Subcutaneous abdominal adipose tissue (tissue), 5 donors: ENCODE measurements around the gene SNPH.
A peak's percentile ranks its signal among the peaks of the same experiment; 100 is the strongest.
"Not testable (repeated sequence)": the region's sequence is repeated elsewhere in the genome, so short reads cannot be mapped to it uniquely, and the experiment has no call there.

Source experiments
- H3K27ac ChIP-seq: one replicate; pipeline ENCODE4 v1.7.0; 2013; ENCODE audit warnings: low read depth, mild to moderate bottlenecking, inconsistent platforms, low read length, moderate library complexity
- H3K27me3 ChIP-seq, 5 donors: one replicate each; pipeline ENCODE4 v1.7.0; 2013; ENCODE audit warnings: low read length in 5 of 5, inconsistent platforms in 1 of 5; ENCODE audit not compliant: control insufficient read depth in 5 of 5, insufficient read depth in 4 of 5
- H3K36me3 ChIP-seq, 5 donors: one replicate each; pipeline ENCODE4 v1.7.0; 2013; ENCODE audit warnings: low read length in 5 of 5; ENCODE audit not compliant: control insufficient read depth in 5 of 5, insufficient read depth in 5 of 5
- H3K4me1 ChIP-seq, 5 donors: one replicate each; pipeline ENCODE4 v1.7.0; 2013; ENCODE audit warnings: low read length in 5 of 5, mild to moderate bottlenecking in 3 of 5, moderate library complexity in 1 of 5; ENCODE audit not compliant: control insufficient read depth in 5 of 5, insufficient read depth in 5 of 5
- H3K4me3 ChIP-seq, 5 donors: one replicate each; pipeline ENCODE4 v1.7.0; 2013; ENCODE audit warnings: low read length in 5 of 5, low read depth in 1 of 5
- H3K9ac ChIP-seq, 5 donors: one replicate each; pipeline ENCODE4 v1.7.0; 2013; ENCODE audit warnings: low read length in 5 of 5, mild to moderate bottlenecking in 4 of 5, moderate library complexity in 3 of 5
- H3K9me3 ChIP-seq, 5 donors: one replicate each; pipeline ENCODE4 v1.7.0; 2013; ENCODE audit warnings: low read length in 5 of 5; ENCODE audit not compliant: control insufficient read depth in 5 of 5
- donor health status: healthy.
- donor health status: healthy.
- donor health status: healthy.
- donor health status: healthy.
- donor health status: healthy.

SNPH gene

DNA sequence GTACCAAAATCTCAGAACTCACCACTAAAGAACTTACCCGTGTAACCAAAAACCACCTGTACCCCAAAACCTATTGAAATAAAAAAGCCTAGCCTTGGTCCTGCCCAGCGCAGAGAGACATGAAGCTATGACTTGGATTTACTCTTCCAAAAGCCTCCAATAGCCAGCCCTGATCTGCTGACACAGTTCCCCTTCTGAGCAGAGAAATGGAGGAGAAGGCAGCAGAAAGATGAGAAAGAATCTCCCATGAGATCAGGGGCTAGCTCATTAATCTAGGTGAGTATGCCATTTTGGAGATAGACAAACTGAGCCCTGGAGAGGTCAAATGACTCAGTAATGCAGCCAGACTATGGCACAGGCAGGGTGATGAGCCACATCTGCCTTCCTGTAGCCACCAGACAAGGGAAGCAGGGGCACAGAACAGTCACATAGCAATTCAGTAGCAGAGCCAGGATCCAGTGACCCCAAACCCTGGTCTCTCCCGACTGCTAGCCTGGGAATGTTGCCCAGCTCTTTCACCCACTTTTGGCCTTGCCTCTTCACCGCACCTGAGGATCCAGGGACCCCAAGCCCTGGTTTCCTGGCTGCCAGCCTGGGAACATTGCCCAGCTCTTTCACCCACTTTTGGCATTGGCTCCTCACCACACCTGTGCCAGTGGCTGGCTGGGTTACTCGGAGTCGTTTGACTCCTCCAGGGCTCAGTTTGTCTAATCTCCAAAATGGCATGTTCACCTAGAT is 70.0 kb downstream of the SNPH start:
- no peaks in the 10 kb centered on the region for H3K27me3 ChIP-seq
- H3K4me1 ChIP-seq = peaks cover 2 to 67% (median 27%) of the 10 kb centered on the region in 5 donors
- H3K9ac ChIP-seq = peak overlapping the region in 1 of 5 donors; percentile 21
- H3K27ac ChIP-seq = peak overlapping the region; percentile 80
- H3K9me3 ChIP-seq = no peaks in the 10 kb centered on the region
- H3K36me3 ChIP-seq = peaks cover 0 to 8% (median 3%) of the 10 kb centered on the region in 5 donors
- no peak overlapping the region for H3K4me3 ChIP-seq

- Histone ChIP-seq H3K4me1 (peaks cover 2 to 63% (median 26%) of the 10 kb centered on the region in 5 donors), H3K36me3 (peaks cover 0 to 8% (median 3%) of the 10 kb centered on the region in 5 donors), H3K4me3 (peak overlapping the region in 1 of 5 donors; percentile 8), H3K9me3 (no peaks in the 10 kb centered on the region), H3K27ac (peak overlapping the region; percentile 80), H3K27me3 (no peaks in the 10 kb centered on the region), H3K9ac (peak overlapping the region in 2 of 5 donors; percentile 21 to 38)
Observed at GRCh38 chr20:1336699-1337367, 70.7 kb downstream of the SNPH start.

DNA sequence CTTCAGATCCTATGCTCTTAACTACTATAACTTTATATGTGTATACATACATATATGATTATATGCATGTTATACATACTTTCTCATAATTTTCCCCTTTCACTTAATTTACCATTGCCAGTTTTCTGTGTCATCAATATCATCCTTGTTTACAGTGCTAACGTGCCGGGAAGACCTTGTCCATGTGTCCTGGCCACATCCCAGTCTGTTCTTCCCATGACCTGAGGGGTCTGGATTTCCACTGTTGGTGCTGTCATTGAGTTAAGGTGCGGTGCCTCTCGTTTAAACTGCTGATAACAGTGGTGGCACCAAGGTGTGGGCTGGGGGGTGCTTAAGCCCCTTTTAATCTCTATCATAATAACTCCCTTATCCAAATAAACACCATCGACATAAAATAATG is 71.3 kb downstream of the SNPH start:
- Histone ChIP-seq H3K27ac (peak overlapping the region; percentile 61), H3K4me3 (no peak overlapping the region), H3K36me3 (peaks cover 0 to 8% (median 3%) of the 10 kb centered on the region in 5 donors), H3K9me3 (no peaks in the 10 kb centered on the region), H3K9ac (peak overlapping the region in 1 of 5 donors; percentile 38), H3K4me1 (peaks cover 2 to 62% (median 26%) of the 10 kb centered on the region in 5 donors), H3K27me3 (no peaks in the 10 kb centered on the region)

GRCh38 chr20:1338096-1338495 is 72.0 kb downstream of the SNPH start:
- Histone ChIP-seq H3K27ac (peak overlapping the region; percentile 61), H3K9me3 (no peaks in the 10 kb centered on the region), H3K27me3 (no peaks in the 10 kb centered on the region), H3K4me3 (no peak overlapping the region), H3K4me1 (peaks cover 2 to 55% (median 26%) of the 10 kb centered on the region in 5 donors), H3K36me3 (peaks cover 0 to 2% (median 0%) of the 10 kb centered on the region in 5 donors), H3K9ac (peak overlapping the region in 1 of 5 donors; percentile 38)

GRCh38 chr20:1338801-1339200 is 72.7 kb downstream of the SNPH start:
- Histone ChIP-seq H3K27ac (peak overlapping the region; percentile 61), H3K9ac (peak overlapping the region in 1 of 5 donors; percentile 26), H3K27me3 (no peaks in the 10 kb centered on the region)

GRCh38 chr20:1341561-1342265 is 75.6 kb downstream of the SNPH start:
- H3K4me1 ChIP-seq = peaks cover 0 to 31% (median 19%) of the 10 kb centered on the region in 5 donors
- H3K9me3 ChIP-seq = no peaks in the 10 kb centered on the region
- no peaks in the 10 kb centered on the region for H3K36me3 ChIP-seq
- no peaks in the 10 kb centered on the region for H3K27me3 ChIP-seq
- no peak overlapping the region for H3K27ac ChIP-seq
- no peak overlapping the region for H3K4me3 ChIP-seq
- H3K9ac ChIP-seq = no peak overlapping the region

More at GRCh38 chr20:1338801-1339200, 72.7 kb downstream of the SNPH start:
- no peak overlapping the region for H3K4me3 ChIP-seq
- H3K4me1 ChIP-seq = peaks cover 2 to 51% (median 26%) of the 10 kb centered on the region in 5 donors
- peaks cover 0 to 2% (median 0%) of the 10 kb centered on the region in 5 donors for H3K36me3 ChIP-seq
- H3K9me3 ChIP-seq = no peaks in the 10 kb centered on the region

GRCh38 chr20:1343446-1344124 is 77.5 kb downstream of the SNPH start:
- not testable (repeated sequence) for H3K27ac ChIP-seq
- H3K4me1 ChIP-seq = peaks cover 0 to 12% (median 4%) of the 10 kb centered on the region in 5 donors

DNA sequence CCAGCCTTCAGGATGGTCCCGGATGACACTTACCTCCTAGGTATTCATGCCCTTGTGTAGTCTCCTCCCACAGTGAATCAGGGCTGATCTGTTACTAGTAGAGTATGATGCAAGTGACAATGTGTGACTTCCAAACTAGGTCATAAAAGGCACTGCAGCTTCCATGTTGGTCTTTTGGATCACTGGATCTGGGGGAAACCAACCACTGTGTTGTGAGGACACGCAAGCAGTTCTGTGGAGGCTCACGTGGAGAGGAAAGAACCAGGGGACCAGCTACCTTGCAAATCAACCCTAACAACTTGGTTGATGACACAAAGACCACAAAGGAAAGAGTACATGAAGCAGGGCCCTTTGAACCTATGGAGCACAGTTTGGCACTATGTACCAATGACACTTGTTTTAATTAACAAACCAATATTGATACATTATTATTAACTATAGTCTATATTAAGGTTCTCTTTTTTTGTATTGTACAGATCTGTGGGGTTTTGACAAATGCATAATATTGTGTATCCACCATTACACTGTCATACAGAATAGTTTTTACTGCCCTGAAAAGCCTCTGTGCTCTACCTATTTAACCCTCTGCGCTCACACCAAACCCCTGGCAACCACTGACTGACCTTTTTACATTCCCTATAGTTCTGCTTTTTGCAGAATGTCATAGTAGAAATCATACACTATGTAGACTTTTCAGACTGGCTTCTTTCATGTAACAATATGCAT is 79.1 kb downstream of the SNPH start:
- Histone ChIP-seq H3K9ac (no peak overlapping the region), H3K27me3 (no peaks in the 10 kb centered on the region), H3K27ac (no peak overlapping the region), H3K4me1 (peaks cover 0 to 8% (median 0%) of the 10 kb centered on the region in 5 donors), H3K9me3 (peaks cover 0 to 9% (median 4%) of the 10 kb centered on the region in 5 donors), H3K4me3 (no peak overlapping the region), H3K36me3 (no peaks in the 10 kb centered on the region)

More at GRCh38 chr20:1343446-1344124, 77.5 kb downstream of the SNPH start:
- not testable (repeated sequence) for H3K4me3 ChIP-seq, H3K36me3 ChIP-seq, H3K27me3 ChIP-seq, H3K9me3 ChIP-seq, H3K9ac ChIP-seq

DNA sequence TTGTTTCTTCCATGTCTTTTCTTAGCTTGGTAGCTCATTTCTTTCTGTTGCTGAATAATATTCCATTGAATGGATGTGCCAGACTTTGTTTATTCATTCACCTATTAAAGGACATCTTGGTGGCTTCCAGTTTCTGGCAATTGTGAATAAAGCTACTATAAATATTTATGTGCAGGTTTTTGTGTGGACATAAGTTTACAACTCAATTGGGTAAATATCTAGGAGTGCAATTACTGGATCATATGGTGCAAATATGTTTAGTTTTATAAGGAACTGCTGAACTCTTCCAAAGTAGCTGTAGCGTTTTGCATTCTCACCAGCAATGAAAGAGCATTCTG is 79.6 kb downstream of the SNPH start:
- peaks cover 0 to 4% (median 0%) of the 10 kb centered on the region in 5 donors for H3K36me3 ChIP-seq
- no peak overlapping the region for H3K9ac ChIP-seq
- no peak overlapping the region for H3K27ac ChIP-seq
- no peak overlapping the region for H3K4me3 ChIP-seq
- H3K4me1 ChIP-seq = peaks cover 0 to 8% (median 0%) of the 10 kb centered on the region in 5 donors
- H3K9me3 ChIP-seq = peaks cover 0 to 9% (median 4%) of the 10 kb centered on the region in 5 donors
- no peaks in the 10 kb centered on the region for H3K27me3 ChIP-seq
